GM12875 (cell line): ENCODE results near the gene GPR107.

Experiments
- H3K4me3 ChIP-seq: one replicate; pipeline ENCODE4 v1.5.1; 2011; ENCODE audit warnings: low read depth, low read length, control low read depth
- TF ChIP-seq, protein P1 (sequence below): IDR thresholded peaks from 2 replicates; pipeline ENCODE4 v1.5.1; 2011; ENCODE audit warnings: low read depth, mild to moderate bottlenecking, control low read depth, inconsistent platforms, low read length, moderate library complexity, borderline replicate concordance; ENCODE audit not compliant: insufficient read depth

Gene GPR107

DNA sequence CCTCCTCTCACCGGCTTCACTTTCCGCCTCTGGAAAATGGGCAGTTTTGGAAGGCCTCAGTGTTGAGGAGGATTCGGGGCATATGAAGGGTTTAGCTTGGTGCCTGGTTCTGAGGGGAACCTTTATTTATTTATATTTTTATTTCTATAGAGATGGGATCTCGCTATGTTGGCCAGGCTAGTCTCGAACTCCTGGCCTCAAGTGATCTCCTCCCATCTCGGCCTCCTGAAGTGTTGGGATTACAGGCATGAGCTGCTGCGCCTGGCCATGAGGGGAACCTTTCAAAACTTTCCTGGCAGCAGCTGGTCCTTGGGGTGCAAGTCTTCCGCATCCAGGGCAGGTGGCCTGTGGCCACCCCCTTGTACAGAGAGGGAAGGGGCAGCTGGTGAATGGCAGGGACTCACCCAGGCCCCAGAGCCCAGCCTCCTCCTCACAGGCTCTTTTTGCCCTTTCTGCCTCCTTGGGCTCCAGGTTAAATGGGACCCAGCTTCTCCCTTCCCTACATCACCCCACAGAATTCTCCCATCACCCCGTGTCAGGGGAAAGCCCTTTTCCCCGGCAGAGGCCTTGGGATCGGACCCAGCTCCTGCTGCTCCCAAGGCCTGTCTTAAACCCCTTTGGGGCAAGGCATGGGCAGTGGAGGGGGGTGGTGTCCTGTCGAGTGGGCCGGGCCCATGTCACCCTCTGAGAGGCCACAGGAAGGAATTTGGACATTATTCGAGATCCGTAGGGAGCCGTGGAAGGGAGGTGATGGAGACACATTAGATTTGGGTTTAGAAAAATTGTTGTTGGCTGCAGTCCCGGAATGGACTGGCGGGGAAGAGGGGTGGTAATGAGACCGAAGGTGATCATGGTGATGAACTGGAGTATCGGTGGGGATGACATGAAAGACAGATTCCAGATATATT is 124.4 kb downstream of the GPR107 start:
- no peak overlapping the region for H3K4me3 ChIP-seq
- TF ChIP-seq, protein P1, sequence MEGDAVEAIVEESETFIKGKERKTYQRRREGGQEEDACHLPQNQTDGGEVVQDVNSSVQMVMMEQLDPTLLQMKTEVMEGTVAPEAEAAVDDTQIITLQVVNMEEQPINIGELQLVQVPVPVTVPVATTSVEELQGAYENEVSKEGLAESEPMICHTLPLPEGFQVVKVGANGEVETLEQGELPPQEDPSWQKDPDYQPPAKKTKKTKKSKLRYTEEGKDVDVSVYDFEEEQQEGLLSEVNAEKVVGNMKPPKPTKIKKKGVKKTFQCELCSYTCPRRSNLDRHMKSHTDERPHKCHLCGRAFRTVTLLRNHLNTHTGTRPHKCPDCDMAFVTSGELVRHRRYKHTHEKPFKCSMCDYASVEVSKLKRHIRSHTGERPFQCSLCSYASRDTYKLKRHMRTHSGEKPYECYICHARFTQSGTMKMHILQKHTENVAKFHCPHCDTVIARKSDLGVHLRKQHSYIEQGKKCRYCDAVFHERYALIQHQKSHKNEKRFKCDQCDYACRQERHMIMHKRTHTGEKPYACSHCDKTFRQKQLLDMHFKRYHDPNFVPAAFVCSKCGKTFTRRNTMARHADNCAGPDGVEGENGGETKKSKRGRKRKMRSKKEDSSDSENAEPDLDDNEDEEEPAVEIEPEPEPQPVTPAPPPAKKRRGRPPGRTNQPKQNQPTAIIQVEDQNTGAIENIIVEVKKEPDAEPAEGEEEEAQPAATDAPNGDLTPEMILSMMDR = no peak

DNA sequence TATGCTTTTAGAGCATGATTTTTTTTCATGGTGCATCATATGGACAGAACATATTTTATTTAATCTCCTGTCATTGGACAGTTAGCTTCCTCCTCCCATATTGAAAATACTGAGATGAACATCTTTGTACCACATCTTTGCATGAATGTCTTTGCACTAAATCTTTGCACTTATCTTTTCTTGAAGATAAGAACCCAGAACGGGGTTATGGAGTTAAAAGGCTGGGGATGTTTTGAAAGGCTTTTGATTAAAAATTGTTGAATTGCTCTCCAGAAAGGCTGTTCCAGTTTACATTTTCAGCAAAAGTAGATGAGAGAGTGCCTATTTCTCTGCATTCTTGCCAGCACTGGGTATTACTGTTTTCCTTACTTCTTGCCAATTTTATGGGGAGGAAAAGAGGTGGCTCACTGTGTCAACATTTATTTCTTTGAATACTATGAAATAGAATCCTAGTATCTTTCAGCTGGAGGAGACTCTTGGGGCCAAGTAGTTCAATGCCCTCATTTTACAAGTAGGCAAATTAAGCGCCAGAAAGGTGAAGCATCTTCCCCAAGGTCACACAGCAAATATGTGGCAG is 125.7 kb downstream of the GPR107 start:
- H3K4me3 ChIP-seq = no peak overlapping the region
- TF ChIP-seq, protein P1 = no peak

DNA sequence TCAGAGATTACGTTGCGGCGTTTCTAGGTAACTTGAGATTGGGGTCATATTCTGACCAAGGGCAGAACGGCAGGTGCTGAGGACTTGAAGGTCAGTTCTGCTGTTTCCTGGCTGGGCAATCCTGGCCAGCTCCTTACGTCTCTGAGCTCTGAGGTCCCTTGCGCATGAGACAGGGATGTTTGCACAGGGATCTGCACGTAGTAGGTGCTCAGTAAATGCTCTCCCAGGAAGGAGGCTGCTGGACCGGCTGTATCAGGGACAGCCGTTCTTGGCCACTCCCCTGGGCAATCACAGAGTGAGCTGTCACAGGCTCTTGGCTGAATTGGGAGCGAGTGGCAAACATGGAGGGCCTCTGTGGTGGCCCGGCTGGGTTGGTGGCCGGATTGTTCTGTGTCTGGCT is 126.8 kb downstream of the GPR107 start:
- TF ChIP-seq, protein P1 = no peak
- H3K4me3 ChIP-seq = no peak overlapping the region

DNA sequence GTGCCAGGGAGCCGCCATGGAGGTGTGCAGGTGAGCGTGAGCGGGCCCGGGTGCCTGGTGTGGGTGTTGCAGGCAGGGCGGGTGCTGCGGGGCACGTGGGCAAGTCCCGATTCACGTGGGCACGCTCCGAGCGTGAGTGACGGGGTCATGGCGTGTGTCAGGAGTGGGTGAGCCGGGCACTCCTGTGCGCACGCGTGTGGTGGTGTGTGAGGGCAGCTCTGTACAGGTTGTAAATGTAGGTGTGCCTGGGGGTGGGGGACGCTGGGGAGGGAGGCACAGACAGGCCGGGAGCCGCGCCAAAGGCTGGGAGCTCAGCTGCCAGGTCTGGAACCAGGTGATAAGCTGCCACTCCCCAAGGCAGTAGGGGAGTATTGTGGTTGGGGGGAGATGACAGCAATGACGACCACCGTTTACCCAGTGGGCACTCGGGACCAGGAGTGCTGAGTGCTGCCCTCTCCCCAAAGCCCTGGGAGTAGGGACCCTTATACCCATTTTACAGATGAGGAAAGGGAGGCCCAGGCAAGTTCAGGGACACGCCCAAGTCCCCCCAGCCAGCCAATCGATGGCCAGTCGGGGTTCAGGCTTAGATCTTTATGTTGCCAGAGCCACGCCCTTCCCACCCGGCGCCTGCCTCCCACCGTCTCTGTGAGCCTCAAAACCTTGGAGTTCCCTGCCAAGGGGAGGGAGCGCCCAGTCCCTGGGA is 128.1 kb downstream of the GPR107 start:
- TF ChIP-seq, protein P1 = no peak
- no peak overlapping the region for H3K4me3 ChIP-seq

DNA sequence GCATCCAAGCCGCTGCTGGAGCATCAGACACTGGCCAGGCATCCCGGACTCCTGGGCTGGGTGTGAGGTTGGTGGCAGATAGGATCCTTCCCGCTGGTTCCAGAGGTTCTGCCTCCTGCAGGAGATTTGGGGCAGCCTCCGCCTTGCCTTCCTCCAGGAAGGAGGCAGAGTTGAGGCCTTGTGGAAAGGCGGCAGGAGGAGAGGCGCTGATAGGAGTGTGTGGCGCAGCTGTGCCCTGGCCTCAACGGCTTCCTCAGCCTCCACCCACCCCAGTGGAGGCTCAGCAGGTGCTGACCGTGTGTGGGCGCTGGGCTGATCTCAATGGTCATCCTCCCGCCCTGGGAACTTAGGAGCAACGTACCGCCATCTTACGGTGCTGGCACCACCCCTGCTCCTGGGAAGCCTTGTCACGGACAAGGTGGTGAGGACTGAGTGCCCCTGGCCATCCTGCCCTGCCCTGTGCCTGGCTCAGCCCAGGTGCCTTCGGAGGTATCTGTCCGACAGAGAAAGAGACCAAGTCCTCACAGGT is 128.7 kb downstream of the GPR107 start:
- TF ChIP-seq, protein P1 = no peak
- H3K4me3 ChIP-seq = no peak overlapping the region

DNA sequence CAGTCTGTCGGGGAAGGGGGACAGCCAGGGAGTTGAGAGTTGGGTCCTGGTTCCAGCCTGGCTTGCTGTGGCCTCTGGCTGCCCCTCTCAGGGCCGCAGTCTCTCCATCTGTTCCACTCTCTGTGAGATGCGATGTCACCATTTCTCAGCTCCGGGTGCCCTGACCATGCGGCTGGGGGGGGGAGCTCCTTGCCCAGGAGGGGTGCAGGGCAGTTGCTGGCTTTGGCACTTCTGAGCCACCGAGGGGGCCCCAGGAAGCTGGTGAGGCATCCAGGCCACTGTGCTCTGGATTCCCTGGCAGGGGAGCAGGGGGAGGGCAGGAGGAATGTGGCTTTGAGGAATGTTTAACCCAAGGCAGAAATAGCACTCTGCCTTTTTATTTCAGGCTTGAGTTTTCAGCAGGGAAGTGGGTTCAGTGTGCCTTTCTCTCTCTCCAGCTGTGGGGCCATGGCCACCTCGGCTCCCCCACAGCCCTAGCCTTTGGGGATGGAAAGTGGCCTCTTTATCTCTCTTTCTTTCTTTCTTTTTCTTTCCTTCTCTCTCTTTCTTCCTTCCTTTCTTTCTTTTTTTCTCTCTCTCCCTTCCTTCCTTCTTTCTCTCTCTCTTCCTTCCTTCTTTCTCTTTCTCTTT is 129.5 kb downstream of the GPR107 start:
- H3K4me3 ChIP-seq = no peak overlapping the region
- TF ChIP-seq, protein P1 = no peak
